Inflammatory macrophage (primary cell): ENCODE data around the gene FUNDC1.

Experiments used
- DNase-seq, 2 donors: peaks; one replicate each; pipeline ENCODE4 v3.0.0-alpha.2; 2020 to 2022

The FUNDC1 gene

DNA sequence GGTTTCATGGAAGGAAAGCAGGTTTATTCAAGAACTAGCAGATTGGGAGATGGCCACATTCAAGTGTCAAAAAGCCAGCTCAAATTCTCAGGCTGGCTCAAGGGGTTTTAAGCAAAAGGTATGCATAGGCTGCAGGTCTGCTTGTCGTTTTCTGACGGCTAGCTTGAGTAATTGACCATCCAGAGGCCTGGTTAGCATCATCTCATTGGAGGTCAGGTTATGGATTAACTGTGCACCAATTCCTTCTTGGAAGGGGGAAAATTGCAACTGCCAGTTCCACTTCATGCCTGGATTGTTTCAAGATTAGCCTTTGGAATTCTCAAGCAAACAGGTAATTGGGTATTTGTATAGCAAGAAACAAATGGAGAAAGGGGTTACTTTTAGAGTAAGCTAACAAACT, 62.1 kb downstream of the FUNDC1 start:
- no peak for DNase-seq

DNA sequence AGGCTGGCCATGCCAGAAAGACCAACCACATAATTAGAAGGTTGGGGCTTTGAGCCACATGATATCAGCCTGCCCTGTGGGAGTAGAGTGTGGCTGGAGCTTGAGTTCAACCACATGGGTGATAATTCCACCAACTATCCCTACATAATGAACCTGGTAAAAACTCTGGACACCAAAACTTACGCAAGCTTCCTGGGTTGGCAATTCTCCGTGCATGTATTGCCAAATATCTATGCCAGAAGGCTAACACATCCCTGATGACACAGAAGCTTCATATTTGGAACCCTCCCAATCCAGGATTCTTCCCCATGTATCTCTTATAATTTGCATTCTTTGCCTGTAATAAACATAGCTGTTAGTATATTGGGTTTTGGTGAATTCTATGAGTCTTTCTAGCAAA, 68.2 kb downstream of the FUNDC1 start:
- no peak for DNase-seq
